Measurements from ENCODE around the gene FSTL3. TPM values are rescaled to one million over a fixed set of nuclear protein-coding genes. Genes with fewer than 3 reads are reported as not detected.

FSTL3 gene
- total and polyA plus RNA-seq, 2 of the 13 experiments (the other 11 are each of a cell fraction or from before 2014, with no cell fraction given) = 13.5 to 15.6 TPM

GRCh38 chr19:660793-661426 is 15.3 kb upstream of the FSTL3 start (continued):
- no peak for TF ChIP-seq ZBTB39 (CRISPR knock-in tag; IDR thresholded peaks at IDR 0.05)
- no peak for TF ChIP-seq ZNF142 (CRISPR knock-in tag; IDR thresholded peaks at IDR 0.05)
- TF ChIP-seq ZNF33B (CRISPR knock-in tag; IDR thresholded peaks at IDR 0.05) = no peak
- TF ChIP-seq ZNF543 (CRISPR knock-in tag; IDR thresholded peaks at IDR 0.05) = peak; percentile 67; the same call in 1 of the 2 replicates
- TF ChIP-seq ZBTB7B (CRISPR knock-in tag; IDR thresholded peaks at IDR 0.05) = peak; percentile 68; the same call in 1 of the 2 replicates
- peak; percentile 82 for TF ChIP-seq FOXA3 (CRISPR knock-in tag; IDR thresholded peaks at IDR 0.05)
- TF ChIP-seq SP1 (IDR thresholded peaks at IDR 0.05) = no peak
- peak; percentile 56; the same call in 1 of the 2 replicates for TF ChIP-seq SP1 (CRISPR knock-in tag; IDR thresholded peaks at IDR 0.05)
- TF ChIP-seq ZNF883 (CRISPR knock-in tag; IDR thresholded peaks at IDR 0.05; ENCODE audit: not compliant biosample characterization) = no peak
- TF ChIP-seq MAFK (conservative IDR thresholded peaks at IDR 0.05 in 1 of 2, IDR thresholded peaks at IDR 0.05 in 1 of 2; ENCODE audit: low read length in 2 of 2) = no peak
- no peak for TF ChIP-seq CREBL2 (CRISPR knock-in tag; IDR thresholded peaks at IDR 0.05; ENCODE audit: borderline replicate concordance)
- no peak for TF ChIP-seq TRAFD1 (CRISPR knock-in tag; IDR thresholded peaks at IDR 0.05; ENCODE audit: borderline replicate concordance)
- TF ChIP-seq ZNF773 (CRISPR knock-in tag; IDR thresholded peaks at IDR 0.05; ENCODE audit: borderline replicate concordance) = no peak; the same call in 1 of the 2 replicates
- TF ChIP-seq NFE2L1 (CRISPR knock-in tag; IDR thresholded peaks at IDR 0.05; ENCODE audit: borderline replicate concordance) = no peak
- no peak for TF ChIP-seq ZNF567 (CRISPR knock-in tag; IDR thresholded peaks at IDR 0.05; ENCODE audit: borderline replicate concordance)
- no peak for TF ChIP-seq RFX5 (IDR thresholded peaks at IDR 0.05; ENCODE audit: low read depth, low read length)
- no peak for TF ChIP-seq ZNF251 (CRISPR knock-in tag; IDR thresholded peaks at IDR 0.05)
- 0 out of 2 replicates have a peak, but pooled peaks have one; percentile 75 for TF ChIP-seq ZSCAN29 (CRISPR knock-in tag; conservative IDR thresholded peaks at IDR 0.05)
- TF ChIP-seq PAX8 (CRISPR knock-in tag; IDR thresholded peaks at IDR 0.05; ENCODE audit: borderline replicate concordance) = no peak; the same call in 1 of the 2 replicates
- no peak; the same call in 1 of the 2 replicates for TF ChIP-seq NR0B2 (CRISPR knock-in tag; IDR thresholded peaks at IDR 0.05)

Measured in HepG2 (cell line).